Left ventricle myocardium inferior (tissue), 1 donor: ENCODE data around the gene SLC39A13. TPM values are rescaled to one million over a fixed set of nuclear protein-coding genes. Genes with fewer than 3 reads are reported as not detected.

ENCODE experiments used
- DNase-seq: peaks from one replicate; pipeline ENCODE4 v3.0.0-alpha.2; 2020
- H3K27ac ChIP-seq: fragments of 200-600 bp; replicated peaks from 2 replicates; pipeline ENCODE4 v1.8.0; 2021
- H3K27me3 ChIP-seq: fragments of 200-600 bp; 2 replicates; pipeline ENCODE4 v1.8.0; 2021; ENCODE audit warnings: low read depth
- H3K36me3 ChIP-seq: fragments of 200-600 bp; 2 replicates; pipeline ENCODE4 v1.8.0; 2021
- H3K4me1 ChIP-seq: fragments of 200-600 bp; 2 replicates; pipeline ENCODE4 v1.8.0; 2021
- H3K4me3 ChIP-seq: fragments of 200-600 bp; 2 replicates; pipeline ENCODE4 v1.8.0; 2021; ENCODE audit warnings: mild to moderate bottlenecking, moderate library complexity
- H3K9me3 ChIP-seq: fragments of 200-600 bp; replicated peaks from 2 replicates; pipeline ENCODE4 v1.8.0; 2021
- intact Hi-C: fragments of 100-400 bp; cut with micrococcal nuclease; formaldehyde crosslinking; loops from one replicate; pipeline ENCODE4 v1.11.0; 2022
- long read RNA-seq: library from polyadenylated mRNA; unstranded; transcript quantifications from one replicate; pipeline ENCODE4 v2.0.0, GENCODE V29; 2021
- total RNA-seq: library from RNA; stranded (reverse); fragmentation: NEBNext Ultra II Directional; extraction: Animal tissue kit (Norgen Biotek cat#: 25700); gene quantifications from one replicate; pipeline ENCODE4 v1.2.1, GENCODE V29; 2021
- TF ChIP-seq, protein P1 (sequence below): fragments of 200-600 bp; IDR thresholded peaks from 2 replicates; pipeline ENCODE4 v1.8.0; 2021; ENCODE audit warnings: antibody characterized with exemption, mild to moderate bottlenecking, borderline replicate concordance
- donor health status: DM: no; HTN: yes; CAD: no; lungs with severe emphysema.

Gene SLC39A13
- total RNA-seq, result 36.5 TPM
- long read RNA-seq, partial matches to known transcripts, result 39 of 246 reads
- long read RNA-seq, other reads (novel, unspliced or antisense), result 203 of 246 reads

DNA sequence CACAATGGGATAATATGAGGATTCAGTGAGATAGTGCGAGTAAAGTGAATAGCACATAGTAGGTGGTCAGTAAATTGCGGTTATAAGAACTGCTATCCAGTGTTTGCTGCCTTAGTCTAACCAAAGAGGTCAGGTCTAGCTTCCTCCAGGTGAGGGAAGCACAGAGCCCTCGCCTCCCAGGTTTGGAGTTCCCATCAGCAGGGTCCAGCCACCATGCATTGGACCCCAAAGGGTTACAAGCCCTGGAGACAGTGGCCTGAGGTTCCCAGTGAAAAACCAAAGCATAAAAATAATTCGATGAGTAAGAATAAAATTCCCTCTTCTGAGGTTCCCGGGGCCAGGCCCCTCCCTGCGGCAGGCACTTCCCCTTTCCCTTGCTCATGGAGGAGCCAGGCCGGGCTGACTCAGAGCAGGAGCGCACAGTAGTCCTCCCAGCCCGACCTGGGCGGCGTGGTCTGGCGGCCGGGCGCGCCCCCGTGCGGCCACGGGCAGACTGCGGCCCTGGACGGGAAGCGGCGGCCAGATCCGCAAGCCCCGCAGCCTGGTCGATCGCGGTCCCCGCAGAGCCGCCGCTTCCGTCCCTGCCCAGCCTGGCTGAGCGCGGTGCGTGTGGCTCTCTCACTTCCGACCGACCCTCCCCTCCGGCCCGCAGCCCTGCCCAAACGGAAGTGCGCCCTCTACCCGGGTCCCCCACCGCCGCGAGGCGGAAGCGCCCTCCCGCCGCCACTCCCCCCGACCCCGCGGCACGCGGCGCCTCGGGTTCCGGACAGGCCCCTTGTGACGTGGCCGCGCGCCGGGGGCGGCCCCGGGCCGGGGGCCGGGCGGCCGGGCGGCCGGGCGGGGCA lies at the start of gene SLC39A13:
TSS of gene SLC39A13 (plus strand) at position 845 of the 845 bp plus-strand sequence. CDS start 1,505 bp downstream, outside the sequence.
- DNase-seq, result peak; percentile 94
- Histone ChIP-seq H3K27me3 (no peaks in the 10 kb centered on the region), H3K27ac (peak within 1 kb of the TSS; percentile 99), H3K36me3 (peaks cover 27% of the 10 kb centered on the region), H3K4me3 (peak within 1 kb of the TSS; percentile 87), H3K9me3 (no peaks in the 10 kb centered on the region), H3K4me1 (peaks cover 49% of the 10 kb centered on the region)
- TF ChIP-seq, protein P1, sequence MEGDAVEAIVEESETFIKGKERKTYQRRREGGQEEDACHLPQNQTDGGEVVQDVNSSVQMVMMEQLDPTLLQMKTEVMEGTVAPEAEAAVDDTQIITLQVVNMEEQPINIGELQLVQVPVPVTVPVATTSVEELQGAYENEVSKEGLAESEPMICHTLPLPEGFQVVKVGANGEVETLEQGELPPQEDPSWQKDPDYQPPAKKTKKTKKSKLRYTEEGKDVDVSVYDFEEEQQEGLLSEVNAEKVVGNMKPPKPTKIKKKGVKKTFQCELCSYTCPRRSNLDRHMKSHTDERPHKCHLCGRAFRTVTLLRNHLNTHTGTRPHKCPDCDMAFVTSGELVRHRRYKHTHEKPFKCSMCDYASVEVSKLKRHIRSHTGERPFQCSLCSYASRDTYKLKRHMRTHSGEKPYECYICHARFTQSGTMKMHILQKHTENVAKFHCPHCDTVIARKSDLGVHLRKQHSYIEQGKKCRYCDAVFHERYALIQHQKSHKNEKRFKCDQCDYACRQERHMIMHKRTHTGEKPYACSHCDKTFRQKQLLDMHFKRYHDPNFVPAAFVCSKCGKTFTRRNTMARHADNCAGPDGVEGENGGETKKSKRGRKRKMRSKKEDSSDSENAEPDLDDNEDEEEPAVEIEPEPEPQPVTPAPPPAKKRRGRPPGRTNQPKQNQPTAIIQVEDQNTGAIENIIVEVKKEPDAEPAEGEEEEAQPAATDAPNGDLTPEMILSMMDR, result peak; percentile 91
- intact Hi-C loops, result no loop called here

DNA sequence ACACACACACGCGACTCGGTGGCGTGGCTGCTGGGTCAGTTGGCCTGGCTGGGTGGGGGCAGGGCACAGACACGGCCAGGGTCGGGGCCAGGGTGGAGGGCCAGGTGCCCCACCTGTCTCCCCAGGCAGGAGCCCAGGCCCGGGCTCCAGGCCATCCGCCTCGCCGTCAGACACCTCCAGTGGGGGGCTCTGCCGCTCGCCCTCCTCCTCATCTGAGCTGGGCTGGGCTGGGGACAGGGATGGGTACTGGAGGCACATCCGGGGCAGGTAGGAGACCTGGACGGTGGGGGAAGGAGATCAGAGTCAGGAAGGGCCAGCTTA lies 49.7 kb upstream of the SLC39A13 start:
- Histone ChIP-seq H3K4me3 (no peak overlapping the region), H3K27me3 (no peaks in the 10 kb centered on the region), H3K27ac (no peak overlapping the region), H3K36me3 (no peaks in the 10 kb centered on the region), H3K4me1 (peaks cover 21% of the 10 kb centered on the region), H3K9me3 (no peaks in the 10 kb centered on the region)
- intact Hi-C loops, result no loop called here
- TF ChIP-seq, protein P1, result no peak
- DNase-seq, result no peak

DNA sequence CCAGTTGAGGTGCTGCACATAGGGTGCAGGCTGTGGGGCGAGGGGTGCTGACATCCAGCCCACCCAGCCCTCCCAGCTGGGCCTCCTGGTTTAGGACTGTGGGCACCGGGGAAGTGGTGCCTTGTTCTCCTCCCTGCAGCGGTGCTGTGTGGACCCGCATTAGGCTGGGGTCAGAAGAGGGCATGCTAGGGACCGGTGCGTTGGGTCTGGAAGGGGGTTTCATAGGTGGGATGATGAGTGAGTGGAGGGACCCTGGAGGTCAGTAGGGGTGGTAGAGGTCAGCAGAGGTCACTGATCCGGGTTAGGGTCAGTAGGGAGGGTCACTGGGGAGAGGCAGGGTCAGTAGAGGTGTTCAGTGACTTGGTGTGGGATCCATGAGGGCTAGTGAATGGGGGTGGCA lies 49.2 kb upstream of the SLC39A13 start:
- Histone ChIP-seq H3K4me1 (peaks cover 16% of the 10 kb centered on the region), H3K27ac (no peak overlapping the region), H3K36me3 (no peaks in the 10 kb centered on the region), H3K4me3 (no peak overlapping the region), H3K27me3 (no peaks in the 10 kb centered on the region), H3K9me3 (no peaks in the 10 kb centered on the region)
- intact Hi-C loops, result no loop called here
- DNase-seq, result no peak
- TF ChIP-seq, protein P1, result no peak

DNA sequence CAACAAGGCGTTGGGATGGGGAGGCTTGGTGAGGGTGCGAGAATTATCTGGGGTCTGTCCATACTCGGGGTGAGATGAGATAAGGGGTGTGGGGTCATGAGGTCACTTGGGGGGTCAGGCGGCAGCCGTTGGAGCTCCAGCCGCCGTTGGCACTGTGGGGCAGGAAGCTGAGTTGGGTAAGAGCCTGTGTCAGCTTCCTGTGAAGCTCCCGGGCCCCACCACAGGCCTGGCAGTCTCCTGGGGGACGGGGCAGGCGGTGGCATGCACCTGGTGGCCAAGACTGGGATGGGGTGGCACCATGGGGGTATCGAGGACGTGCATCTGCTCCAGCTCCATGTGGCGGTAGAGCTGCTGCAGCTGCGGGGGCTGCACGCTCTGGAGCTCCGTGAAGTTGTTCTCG lies 48.8 kb upstream of the SLC39A13 start:
- H3K27ac ChIP-seq, result no peak overlapping the region
- intact Hi-C loops, result no loop called here
- no peak overlapping the region for H3K4me3 ChIP-seq
- no peaks in the 10 kb centered on the region for H3K9me3 ChIP-seq
- no peaks in the 10 kb centered on the region for H3K27me3 ChIP-seq
- DNase-seq, result no peak
- TF ChIP-seq, protein P1, result no peak
- H3K4me1 ChIP-seq, result peaks cover 16% of the 10 kb centered on the region
- no peaks in the 10 kb centered on the region for H3K36me3 ChIP-seq

DNA sequence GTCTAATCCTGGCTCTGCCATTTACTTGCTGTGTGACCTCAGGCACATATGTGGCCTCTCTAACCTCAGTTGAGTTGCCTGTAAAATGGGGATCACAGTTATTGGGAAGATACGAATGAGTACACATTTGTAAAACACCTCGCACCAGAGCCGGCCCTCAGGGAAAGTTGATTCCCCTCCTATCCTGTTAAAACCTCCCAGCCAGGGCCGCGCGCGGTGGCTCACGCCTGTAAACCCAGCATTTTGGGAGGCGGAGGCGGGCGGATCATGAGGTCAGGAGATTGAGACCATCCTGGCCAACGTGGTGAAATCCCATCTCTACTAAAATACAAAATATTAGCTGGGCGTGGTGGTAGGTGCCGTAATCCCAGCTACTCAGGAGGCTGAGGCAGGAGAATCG lies 48.0 kb upstream of the SLC39A13 start:
- Histone ChIP-seq H3K27ac (peak overlapping the region; percentile 63), H3K36me3 (no peaks in the 10 kb centered on the region), H3K4me3 (no peak overlapping the region), H3K27me3 (no peaks in the 10 kb centered on the region), H3K9me3 (no peaks in the 10 kb centered on the region), H3K4me1 (peaks cover 15% of the 10 kb centered on the region)
- DNase-seq, result no peak
- intact Hi-C loops, result no loop called here
- TF ChIP-seq, protein P1, result no peak
